GM21447 (cell line): ENCODE results near the gene ECE1.
"Not testable (repeated sequence)": the region's sequence is repeated elsewhere in the genome, so short reads cannot be mapped to it uniquely, and the experiment has no call there.

Source experiments
- ATAC-seq: cut with Tn5 transposase; IDR thresholded peaks from one replicate; pipeline ENCODE4 v1.9.1; 2021; ENCODE audit not compliant: unreplicated experiment

ECE1 gene

DNA sequence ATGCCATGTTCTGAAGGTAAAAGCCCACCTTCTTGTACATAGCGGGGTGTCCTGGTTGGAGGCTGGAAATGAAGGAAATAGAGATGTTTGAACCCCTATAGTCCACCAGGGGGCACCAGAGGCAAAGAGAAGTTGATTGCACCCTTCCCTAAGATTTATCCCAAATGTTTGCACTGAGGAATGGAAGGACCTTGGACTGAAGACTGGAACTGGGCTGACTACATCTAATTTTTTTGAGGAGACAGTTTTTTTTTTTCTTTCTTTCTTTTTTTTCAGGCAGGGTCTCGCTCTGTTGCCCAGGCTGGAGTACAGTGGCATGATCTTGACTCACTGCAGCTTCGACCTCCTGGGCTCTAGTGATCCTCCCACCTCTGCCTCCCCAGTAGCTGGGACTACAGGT is 58.2 kb downstream of the ECE1 start:
- no peak for ATAC-seq

DNA sequence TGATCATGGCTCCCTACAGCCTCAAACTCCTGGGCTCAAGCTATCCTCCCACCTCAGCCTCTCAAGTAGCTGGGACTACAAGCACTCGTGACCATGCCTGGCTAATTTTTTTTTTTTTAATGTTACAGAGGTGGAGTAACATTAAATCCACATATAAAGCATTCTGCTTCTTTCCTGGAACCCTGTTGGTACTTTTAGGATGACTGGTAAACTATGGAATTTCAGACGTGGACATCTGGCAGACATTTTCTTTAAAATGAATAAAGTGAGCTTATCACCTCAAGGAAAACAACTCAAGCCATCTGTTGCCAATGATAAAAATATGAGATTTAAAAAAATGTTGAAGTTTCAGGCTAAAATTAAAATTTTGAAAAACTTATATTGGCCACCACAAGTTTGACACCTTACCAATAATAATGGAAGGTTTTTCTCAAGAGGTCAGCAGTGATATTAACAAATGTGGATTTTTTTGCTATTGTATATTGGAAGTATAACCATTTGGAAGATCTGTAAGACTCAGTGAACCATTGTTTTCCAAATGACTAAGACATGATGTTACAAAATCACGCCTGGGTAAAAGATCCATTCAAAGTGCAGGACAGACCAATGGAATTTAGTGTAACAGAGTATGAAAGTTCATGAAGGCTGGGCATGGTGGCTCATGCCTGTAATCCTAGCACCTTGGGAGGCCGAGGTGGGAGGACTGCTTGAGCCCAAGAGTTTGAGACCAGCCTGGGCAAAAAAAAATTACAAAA is 60.8 kb downstream of the ECE1 start:
- ATAC-seq, result no peak

DNA sequence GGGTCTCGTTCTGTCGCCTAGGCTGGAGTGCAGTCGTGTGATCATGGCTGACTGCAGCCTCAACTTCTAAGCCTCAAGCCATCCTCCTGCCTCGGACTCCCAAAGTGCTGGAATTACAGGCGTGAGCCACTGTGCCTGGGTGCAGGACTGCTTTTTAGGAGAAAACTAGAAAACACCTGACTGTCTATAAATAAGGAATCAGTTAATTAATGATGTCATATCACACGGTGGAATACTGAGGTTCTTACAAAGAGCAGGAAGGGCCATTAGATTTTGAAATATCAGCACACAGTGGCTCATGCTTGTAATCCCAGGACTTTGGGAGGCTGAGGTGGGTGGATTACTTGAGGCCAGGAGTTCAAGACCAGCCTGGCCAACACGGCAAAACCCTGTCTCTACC is 62.0 kb downstream of the ECE1 start:
- not testable (repeated sequence) for ATAC-seq

DNA sequence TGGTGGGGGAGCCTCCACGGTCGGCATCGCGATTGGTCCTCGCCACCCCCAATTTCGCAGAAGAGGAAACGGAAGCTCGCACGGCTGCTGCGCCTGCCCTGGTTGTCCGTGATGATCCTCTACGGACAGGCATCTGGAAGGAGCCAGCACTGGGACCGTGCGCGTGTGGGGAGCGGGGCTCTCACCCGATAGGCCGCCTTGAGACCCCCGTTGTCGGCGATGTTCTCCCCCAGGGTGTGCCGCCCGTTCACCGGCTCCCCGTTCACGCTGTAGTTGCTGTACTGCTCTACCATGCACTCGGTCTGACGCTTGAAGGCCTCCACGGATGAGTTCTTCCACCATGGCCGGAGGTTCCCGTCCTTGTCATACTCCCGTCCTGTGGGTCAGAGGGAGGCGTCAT is 65.2 kb downstream of the ECE1 start:
- no peak for ATAC-seq

DNA sequence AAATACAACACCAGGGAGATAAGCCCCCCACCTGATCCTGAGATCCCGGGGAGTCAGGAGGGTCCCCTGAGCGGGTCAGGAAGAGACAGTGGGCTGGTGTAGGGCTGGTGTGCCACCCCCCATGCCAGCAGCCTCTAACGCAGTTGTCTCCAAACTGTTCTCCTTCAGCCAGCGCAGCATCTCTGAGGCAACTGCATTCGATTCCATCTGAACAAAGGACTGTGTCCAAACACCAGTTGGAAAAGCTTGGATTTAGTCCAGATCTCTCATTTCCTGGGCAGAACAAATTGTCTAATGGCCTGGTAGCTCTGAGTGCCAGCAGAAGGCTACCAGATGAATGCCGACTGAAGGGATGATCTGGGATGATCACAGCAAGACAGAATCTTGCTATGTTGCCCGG is 69.4 kb downstream of the ECE1 start:
- ATAC-seq, result no peak

DNA sequence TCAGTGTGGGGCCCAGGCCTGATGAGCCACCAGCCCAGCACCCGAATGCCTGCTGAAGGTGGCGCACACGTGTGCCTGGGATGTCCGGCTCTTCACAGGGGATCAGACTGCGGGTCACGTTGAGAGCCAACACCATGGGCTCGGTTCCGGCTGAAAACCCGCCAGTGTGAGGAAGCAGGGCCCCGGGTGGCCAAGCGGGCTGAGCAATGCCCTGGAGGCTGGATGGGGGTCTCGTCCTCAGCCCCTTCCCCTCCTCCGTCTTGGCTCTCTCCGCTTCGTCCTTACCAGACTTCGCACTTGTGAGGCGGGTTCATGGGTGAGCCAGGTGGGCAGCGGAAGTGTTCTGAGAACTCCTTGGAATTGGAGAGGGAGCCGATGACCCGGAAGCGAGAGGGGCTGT is 70.6 kb downstream of the ECE1 start:
- ATAC-seq, result no peak

DNA sequence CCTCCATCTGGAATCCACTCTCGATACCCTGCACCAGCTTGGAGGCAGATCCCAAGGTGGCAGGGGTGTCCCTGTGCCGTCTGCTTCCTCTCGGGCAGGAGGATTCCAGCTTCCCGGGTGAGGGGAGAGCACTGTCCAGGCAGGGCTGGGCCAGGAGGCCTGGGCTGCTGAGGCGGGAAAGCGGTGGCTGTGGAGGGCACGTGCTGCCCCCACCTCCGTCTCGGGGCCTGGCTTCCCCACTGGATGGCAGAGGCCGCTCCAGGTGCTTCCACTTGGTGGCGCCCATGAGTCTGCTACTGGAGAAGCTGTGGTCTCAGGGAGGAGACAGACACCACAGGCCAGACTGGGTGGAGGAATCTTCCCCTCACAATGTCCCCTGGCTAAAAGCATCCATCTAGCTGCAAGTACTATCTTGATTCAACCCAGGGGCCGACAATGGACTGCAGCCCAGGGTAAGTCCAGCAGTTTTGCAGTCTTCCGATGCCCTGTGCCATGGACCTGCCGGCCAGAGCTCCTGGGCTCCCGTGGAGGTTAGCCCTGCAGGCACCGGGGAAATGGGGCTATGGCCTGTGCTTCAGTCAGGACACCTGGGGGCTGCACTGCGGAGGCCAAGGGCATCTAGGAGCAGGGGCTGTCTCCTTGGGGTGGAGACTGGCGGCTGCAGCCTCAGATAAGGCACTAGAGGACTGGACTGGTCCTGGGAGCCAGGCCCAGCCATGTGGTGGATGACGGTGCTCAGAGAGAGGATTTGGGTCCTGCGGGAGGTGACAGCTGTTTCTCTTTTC is 72.3 kb downstream of the ECE1 start:
- ATAC-seq, result no peak

DNA sequence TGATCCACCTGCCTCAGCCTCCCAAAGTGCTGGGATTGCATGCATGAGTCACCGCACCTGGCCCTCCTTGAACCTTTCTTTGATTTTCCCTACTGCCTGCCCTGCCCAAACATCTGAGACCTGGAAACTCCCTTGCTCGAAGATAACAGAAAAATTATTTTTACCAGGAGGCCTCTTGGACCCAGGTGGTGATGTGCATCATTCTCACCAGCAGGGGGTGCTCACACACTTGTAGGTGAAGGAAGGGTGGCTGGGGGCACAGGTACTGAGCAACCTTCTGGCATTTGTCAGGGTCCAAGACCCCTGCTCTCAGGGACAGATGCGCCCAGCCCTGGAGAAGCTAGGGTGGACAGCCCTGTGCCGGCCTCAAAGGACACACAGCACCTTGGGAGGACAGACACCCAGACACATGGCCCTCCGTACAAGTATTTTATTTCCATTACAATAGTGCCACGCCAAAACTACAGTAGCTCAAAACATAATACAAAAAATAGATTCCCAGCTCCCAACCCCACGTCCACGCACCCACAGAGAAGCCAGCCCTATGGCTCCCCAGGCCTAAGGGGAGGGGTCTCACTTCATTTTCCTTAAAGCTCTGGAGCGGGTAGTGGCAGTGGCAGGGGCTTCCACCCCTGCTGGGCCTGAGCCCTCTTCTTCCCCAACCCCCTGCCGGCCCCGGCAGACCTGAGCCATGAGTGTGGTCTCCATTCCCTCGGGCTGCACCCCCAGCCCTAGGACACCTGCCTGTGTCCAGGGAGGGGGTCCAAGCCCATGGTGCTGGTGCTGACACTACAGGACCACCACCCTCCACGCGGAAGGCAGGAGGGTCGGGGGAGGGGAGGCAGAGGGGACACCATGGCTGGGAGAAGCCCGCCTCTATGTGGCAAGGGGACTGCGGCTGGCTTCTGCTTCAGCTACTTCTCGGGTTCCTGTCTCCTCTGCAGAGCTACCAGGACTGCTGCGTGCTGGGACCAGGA is 73.1 kb downstream of the ECE1 start:
- no peak for ATAC-seq

DNA sequence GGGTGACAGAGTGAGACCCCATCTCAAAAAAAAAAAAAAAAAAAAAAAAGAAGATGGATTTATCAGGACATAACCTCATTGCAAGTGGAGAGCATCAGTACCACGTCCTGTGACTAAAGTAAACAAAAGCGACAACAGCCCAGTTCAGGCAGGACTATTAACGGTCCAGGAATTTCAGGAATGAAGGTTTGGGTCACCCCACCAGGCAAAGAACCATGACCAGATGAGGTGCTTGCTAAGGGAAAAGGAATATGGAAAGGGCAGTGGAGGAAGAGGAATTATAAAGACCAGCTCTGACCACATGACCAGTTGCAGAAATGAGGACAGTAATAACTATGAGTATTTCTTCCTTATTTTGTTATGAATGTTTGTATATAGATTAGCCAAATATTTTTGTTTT is 78.1 kb downstream of the ECE1 start:
- ATAC-seq, result no peak

DNA sequence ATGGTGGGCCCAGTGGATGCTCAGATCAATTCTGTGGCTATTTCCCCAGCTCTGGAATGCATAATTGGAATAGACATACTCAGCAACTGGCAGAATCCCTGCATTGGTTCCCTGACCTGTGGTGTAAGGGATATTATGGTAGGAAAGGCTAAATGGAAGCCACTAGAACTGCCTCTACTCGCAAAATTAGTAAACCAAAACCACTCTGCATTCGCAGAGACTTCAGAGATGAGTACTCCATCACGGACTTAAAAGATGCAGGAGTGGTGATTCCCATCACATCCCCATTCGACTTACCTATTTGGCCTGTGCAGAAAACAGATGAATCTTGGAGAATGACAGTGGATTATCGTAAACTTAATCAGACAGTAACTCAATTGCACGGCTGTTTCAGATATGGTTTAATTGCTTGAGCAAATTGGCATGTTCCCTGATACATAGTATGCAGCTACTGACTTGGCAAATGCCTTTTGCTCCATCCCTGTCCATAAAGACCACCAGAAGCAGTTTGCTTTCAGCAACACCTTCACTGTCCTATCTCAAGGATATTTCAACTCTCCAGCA is 82.0 kb downstream of the ECE1 start:
- not testable (repeated sequence) for ATAC-seq

DNA sequence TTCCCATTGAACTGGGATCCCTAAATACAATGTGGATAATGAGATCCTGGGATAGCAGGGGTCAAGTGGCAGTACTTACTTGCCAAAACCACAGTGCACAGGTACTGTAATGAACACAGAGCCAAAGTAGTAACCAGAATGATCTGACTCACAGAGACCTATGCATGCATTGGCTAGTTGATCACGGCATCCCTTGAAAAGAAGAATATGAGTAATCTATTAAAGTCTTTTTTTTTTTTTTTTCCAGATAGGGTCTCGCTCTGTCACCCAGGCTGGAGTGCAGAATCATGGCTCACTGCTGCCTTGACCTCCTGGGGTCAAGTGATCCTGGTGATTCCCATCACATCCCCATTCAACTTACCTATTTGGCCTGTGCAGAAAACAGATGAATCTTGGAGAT is 84.1 kb downstream of the ECE1 start:
- no peak for ATAC-seq

DNA sequence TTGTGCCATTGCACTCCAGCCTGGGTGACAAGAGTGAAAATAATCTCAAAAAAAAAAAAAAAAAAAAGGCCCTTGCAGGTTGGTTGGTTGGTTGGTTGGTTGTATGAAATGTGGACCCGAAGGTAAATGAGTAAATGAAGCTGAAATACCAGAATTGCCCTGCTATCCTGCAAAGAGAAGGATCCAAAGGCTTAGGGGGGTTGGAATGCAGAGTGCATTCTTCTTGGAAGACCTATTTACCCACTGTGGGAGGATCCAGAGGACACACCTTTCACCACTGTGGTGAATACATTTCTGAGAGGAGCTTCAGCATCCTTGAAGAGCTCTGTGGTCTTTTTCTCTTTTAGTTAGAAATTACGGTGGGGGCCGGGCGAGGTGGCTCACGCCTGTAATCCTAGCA is 84.8 kb downstream of the ECE1 start:
- ATAC-seq, result no peak

DNA sequence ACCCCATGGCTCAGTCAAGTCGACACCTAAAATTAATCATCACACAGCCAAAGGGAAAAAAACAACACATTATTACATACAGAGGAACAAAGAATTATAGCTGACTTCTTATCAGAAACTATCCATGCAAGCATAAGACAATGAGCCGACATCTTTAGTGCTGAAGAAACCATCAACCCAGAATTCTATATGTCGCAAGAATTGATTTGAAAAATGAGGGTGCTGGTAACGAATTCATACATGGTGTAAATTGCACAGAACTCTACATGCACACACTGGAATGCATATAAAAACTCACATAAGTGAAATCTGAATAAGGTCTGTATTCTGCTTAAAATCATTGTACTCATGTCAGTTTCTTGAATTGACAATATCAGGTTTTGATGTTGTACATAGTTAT is 88.6 kb downstream of the ECE1 start:
- ATAC-seq, result no peak

DNA sequence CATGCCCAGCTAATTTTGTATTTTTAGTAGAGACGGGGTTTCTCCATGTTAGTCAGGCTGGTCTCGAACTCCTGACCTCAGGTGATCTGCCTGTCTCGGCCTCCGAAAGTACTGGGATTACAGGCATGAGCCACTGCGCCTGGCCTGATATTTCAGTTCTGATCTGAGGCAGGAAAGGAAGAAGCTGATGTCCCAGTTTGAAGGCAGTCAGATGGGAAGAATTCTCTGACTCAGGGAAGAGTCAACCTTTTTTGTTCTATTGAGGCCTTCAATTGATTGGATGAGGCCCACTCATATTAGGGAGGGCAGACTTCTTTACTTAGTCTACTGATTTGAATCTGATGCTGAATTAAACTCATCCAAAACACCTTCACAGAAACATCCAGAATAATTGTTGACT is 89.0 kb downstream of the ECE1 start:
- ATAC-seq, result not testable (repeated sequence)

DNA sequence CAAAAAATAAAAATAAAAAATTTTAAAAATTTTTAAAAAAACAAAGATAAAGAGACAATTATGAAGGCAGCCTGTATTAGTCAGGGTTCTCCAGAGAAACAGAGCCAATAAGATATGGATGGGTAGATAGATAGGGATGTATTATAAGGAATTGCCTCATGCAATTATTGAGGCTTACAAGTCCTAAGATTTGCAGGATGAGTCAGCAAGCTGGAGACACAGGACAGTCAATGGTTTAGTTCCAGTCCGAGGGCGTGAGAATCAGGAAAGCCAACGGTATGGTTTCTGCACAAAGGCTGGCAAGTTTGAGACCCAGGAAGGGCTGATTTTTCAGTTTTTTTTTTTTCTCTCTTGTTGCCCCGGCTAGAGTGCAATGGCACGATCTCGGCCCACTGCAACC is 89.5 kb downstream of the ECE1 start:
- ATAC-seq, result no peak

DNA sequence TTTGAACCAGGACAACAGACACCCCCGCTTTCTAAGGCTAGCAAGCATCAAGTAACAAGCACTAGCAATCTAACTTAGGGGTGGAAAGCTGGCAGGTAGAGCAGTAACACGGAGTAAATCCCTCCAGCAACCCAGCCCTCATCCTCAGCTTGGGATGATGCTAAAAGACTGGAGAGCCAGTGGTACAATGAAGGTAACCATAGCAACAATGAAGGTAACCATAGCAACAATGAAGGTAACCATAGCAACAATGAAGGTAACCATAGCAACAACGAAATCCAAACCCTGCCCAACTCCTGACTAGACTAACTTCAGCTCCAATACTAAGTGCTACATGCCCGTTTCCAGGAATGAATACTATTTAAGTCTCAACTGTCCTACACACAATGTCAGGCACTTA is 91.3 kb downstream of the ECE1 start:
- no peak for ATAC-seq

DNA sequence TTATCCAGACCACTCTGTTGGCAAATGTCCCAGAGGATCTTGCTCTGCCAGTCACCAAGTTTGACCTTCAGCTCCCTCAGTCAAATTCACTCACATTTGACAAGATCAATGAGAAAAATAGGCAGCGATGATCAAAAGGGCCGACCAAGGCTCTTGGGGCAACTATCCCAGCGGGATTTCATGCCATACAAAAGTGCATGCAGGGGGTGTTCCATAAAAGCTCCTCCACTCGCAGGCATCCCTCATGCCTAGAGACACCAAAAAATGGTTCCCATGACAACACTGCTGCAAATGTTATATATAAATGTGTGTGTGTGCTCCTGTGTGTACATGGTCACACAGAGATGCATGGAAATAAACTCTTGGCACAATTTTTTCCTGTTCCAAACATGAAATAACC is 97.4 kb downstream of the ECE1 start:
- ATAC-seq, result no peak

DNA sequence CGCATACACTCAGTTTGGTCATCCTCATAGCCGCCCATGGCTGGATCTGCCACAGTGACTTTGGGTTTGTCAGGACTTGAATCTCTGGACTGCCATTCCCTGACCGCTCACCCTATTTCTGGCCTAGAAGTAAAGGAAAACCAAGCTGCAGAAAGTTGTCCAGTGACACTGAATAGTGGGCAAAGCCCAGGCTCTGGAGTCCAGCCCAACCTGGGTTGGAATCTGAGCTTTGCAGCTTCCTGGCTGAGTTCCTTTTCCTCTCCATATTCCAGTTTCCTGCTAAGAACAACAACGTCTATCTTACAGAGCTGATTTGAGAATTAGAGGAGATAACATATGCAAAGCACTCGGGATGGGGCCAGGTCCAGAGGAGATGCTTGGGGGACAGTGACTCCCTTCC is 98.0 kb downstream of the ECE1 start:
- no peak for ATAC-seq

DNA sequence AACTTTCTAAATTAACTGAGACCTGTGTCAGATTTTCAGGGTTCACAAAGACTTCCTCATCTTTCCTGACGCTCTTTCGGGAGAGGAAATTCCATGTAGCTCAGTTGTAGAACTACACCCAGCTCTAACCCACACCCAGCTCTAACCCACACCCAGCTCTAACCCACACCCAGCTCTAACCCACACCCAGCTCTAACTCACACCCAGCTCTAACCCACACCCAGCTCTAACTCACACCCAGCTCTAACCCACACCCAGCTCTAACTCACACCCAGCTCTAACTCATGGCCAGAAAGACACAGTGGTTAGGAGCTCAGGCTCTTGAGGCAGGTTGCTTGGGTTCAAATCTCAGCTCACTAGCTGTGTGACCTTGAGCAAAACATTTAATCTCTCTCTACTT is 99.5 kb downstream of the ECE1 start:
- not testable (repeated sequence) for ATAC-seq

DNA sequence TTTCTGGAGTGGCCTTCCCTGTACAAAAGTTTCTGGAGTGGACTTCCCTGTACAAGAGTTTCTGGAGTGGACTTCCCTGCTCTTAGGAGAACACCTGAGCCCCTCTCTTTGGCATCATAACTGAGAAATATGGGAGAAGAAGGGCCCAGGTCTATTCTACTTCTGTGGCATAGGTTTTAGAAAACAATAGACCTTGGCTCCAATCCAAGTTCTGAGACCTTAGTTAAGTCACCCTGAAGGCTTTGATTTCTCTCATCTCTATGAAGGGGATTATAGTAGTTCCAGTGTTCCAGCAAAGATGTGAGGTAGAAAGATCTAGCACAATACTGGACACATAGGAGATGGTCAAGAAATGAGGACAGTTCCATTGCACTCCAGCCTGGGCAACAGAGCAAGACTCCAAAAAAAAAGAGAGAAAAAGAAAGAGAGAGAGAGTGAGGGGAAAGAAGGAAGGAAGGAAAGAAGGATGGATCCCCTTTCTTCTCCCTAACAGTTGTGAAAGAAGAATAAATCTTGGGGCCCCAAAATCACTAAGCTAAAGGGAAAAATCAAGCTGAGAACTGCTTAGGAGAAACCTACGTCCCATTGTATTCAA is 100.3 kb downstream of the ECE1 start:
- ATAC-seq, result no peak

DNA sequence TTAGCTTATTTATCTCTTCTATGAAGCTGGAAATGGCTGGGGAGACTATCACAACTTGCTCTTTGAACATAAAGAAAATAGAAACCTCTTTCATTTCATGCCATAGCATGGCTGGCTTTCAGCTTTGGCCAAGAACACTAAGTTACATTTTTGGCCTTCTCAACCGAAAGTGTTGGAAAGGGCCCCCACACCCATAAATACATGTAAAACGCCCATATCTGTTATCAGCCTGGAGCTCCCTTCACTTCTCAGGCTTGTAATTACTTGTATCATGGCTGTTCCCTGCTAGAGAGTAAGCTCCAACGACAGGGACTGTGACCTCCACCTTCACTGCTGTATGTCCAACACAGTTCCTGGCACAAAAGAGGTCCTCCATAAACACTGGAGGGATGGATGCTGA is 100.8 kb downstream of the ECE1 start:
- no peak for ATAC-seq
